Esophagus squamous epithelium (tissue), 5 donors: ENCODE measurements around the gene SAE1. TPM values are rescaled to one million over a fixed set of nuclear protein-coding genes. Genes with fewer than 3 reads are reported as not detected.
A peak's percentile ranks its signal among the peaks of the same experiment; 100 is the strongest.
"Not testable (repeated sequence)": the region's sequence is repeated elsewhere in the genome, so short reads cannot be mapped to it uniquely, and the experiment has no call there.

Source experiments
- DNase-seq: peaks from one replicate; lab custom pipeline; 2025; lab: John Stamatoyannopoulos, UW
- H3K27ac ChIP-seq, 4 donors: fragments of 200-600 bp; sonication (generic); one replicate each; pipeline ENCODE4 v1.5.1; 2016 to 2019; ENCODE audit warnings: mild to moderate bottlenecking in 1 of 4
- H3K27me3 ChIP-seq, 4 donors: fragments of 200-600 bp; sonication (generic); 1 replicate in 3 of 4; 2 replicates in 1 of 4; pipeline versions ENCODE4 v1.5.1 to v1.6.0; 2017 to 2021; ENCODE audit warnings: antibody characterized with exemption in 1 of 4
- H3K36me3 ChIP-seq, 3 donors: fragments of 200-600 bp; sonication (generic); one replicate each; pipeline ENCODE4 v1.5.1; 2016 to 2019
- H3K4me1 ChIP-seq, 3 donors: fragments of 200-600 bp; sonication (generic); one replicate each; pipeline ENCODE4 v1.5.1; 2017 to 2019
- H3K4me3 ChIP-seq, 4 donors: fragments of 200-600 bp; sonication (generic); 1 replicate in 3 of 4; 2 replicates in 1 of 4; pipeline ENCODE4 v1.5.1; 2016 to 2019; ENCODE audit warnings: mild to moderate bottlenecking in 2 of 4, moderate library complexity in 1 of 4
- H3K9me3 ChIP-seq, 3 donors: fragments of 200-600 bp; sonication (generic); one replicate each; pipeline ENCODE4 v1.5.1; 2016 to 2019
- POLR2A ChIP-seq, 4 donors: fragments of 450-650 bp; IDR thresholded peaks; one replicate each; pipeline ENCODE4 v1.6.1; 2017; ENCODE audit warnings: antibody characterized with exemption in 4 of 4, mild to moderate bottlenecking in 4 of 4, moderate library complexity in 3 of 4
- WGBS, 2 donors: methylation state at CpG; one replicate each; pipeline ENCODE4 v1.1.5; 2018; 5-methylcytosine and 5-hydroxymethylcytosine counted together
- intact Hi-C: fragments of 100-400 bp; cut with DNase I; formaldehyde crosslinking; loops from one replicate; pipeline ENCODE4 v1.15.0; 2022
- total RNA-seq, 4 donors: library from RNA; depleted of rRNA; stranded (reverse); fragments of >200 nt; gene quantifications; one replicate each; pipeline ENCODE4 v1.1.0, GENCODE V29; 2016
- TF ChIP-seq, protein P1 (sequence below), 6 experiments: fragments of 450-650 bp in 4 of 6; fragments of 200-600 bp in 2 of 6; sonication (generic) in 2 of 6; IDR thresholded peaks; one replicate each; pipeline ENCODE4 v1.5.1; 2016 to 2019; ENCODE audit warnings: antibody characterized with exemption in 6 of 6, mild to moderate bottlenecking in 4 of 6, moderate library complexity in 4 of 6
- donor health status: DM: yes; HTN: yes; CAD: no.

The SAE1 gene
- total RNA-seq, 4 donors from 2014 or later = 31.8 to 73.5 (median 62.1) TPM

DNA sequence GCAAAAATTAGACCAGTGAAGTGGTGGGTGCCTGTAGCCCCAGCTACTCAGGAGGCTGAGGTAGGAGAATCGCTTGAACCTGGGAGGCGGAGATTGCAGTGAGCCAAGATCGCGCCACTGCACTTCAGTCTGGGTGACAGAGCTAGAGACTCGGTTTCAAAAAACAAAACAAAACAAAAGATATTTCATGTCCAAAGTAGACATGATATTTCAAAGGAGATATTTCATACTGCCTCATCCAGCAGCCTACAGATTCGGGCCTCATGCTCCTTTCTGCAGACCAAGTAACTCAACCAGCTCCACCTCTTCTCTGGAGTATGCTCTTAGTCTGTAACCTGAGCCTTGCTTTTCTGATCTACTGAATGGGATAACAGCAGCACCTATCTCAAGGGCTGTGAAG lies 32.0 kb upstream of the SAE1 start:
- H3K27me3 ChIP-seq = no peaks in the 10 kb centered on the region
- peak overlapping the region; percentile 30 to 94 (median 90) for H3K27ac ChIP-seq
- H3K4me1 ChIP-seq = peaks cover 30 to 90% (median 44%) of the 10 kb centered on the region in 3 donors
- H3K4me3 ChIP-seq = no peak overlapping the region
- no peaks in the 10 kb centered on the region for H3K9me3 ChIP-seq
- peaks cover 0 to 9% (median 0%) of the 10 kb centered on the region in 3 donors for H3K36me3 ChIP-seq
- 87 to 88% methylated on average over 6 of the region's 6 CpGs for WGBS, 2 donors
- TF ChIP-seq, protein P1, sequence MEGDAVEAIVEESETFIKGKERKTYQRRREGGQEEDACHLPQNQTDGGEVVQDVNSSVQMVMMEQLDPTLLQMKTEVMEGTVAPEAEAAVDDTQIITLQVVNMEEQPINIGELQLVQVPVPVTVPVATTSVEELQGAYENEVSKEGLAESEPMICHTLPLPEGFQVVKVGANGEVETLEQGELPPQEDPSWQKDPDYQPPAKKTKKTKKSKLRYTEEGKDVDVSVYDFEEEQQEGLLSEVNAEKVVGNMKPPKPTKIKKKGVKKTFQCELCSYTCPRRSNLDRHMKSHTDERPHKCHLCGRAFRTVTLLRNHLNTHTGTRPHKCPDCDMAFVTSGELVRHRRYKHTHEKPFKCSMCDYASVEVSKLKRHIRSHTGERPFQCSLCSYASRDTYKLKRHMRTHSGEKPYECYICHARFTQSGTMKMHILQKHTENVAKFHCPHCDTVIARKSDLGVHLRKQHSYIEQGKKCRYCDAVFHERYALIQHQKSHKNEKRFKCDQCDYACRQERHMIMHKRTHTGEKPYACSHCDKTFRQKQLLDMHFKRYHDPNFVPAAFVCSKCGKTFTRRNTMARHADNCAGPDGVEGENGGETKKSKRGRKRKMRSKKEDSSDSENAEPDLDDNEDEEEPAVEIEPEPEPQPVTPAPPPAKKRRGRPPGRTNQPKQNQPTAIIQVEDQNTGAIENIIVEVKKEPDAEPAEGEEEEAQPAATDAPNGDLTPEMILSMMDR (IDR thresholded peaks at IDR 0.05) = no peak
- no peak for TF ChIP-seq POLR2A (IDR thresholded peaks at IDR 0.05)
- no peak for DNase-seq
- intact Hi-C loops = no loop called here

DNA sequence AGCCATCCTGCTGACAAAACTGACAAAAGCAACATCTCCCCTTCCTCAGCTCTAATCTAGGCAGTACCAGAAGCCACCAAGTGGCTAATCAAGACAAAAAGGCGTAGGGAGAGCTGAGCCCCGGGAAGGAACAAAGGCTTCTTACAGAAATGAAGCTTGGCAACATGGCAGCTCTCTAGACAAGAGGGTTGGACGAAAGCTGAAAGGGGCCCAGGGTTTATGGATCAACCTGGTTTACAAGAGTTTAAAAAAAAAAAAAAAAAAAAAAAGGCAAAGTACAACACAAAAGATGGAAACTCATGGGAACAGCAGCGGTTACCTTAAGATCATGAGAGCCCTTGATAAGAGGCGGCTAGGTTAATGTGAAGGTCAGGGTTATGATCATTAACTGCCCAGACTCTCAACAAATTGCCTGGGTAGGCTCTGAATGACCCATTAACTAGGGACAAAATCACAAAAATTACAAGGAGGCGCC lies 31.0 kb upstream of the SAE1 start:
- Histone ChIP-seq H3K9me3 (no peaks in the 10 kb centered on the region), H3K36me3 (peaks cover 0 to 3% (median 0%) of the 10 kb centered on the region in 3 donors), H3K4me1 (peaks cover 21 to 82% (median 41%) of the 10 kb centered on the region in 3 donors), H3K27ac (peak overlapping the region in 1 of 4 donors; percentile 90), H3K27me3 (no peaks in the 10 kb centered on the region), H3K4me3 (no peak overlapping the region)
- TF ChIP-seq POLR2A (IDR thresholded peaks at IDR 0.05) = no peak
- TF ChIP-seq, protein P1 (IDR thresholded peaks at IDR 0.05) = no peak
- intact Hi-C loops = no loop called here
- DNase-seq = no peak
- 95% methylated on average over 6 of the region's 6 CpGs for WGBS, 2 donors

DNA sequence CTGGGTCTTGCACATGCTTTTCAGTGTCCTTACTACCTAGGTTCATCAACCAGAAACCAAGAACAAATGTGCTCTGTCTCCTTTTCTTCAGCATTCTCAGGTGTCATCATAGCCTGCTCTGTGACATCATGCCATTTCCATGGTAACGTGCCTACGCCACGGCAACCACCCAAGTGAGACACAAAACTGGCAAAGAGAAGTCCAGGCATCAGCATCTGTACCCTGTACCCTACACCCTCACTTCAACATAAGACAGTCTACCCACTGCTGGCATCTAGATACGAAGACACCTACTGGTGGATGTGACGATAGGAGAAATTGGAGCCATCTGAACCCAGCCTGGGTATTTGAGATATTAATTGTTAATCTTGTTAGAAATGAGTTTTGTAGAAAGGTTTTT lies 30.3 kb upstream of the SAE1 start:
- intact Hi-C loops = no loop called here
- TF ChIP-seq POLR2A (IDR thresholded peaks at IDR 0.05) = no peak
- TF ChIP-seq, protein P1 (IDR thresholded peaks at IDR 0.05) = no peak
- Histone ChIP-seq H3K27ac (no peak overlapping the region), H3K36me3 (peaks cover 0 to 9% (median 0%) of the 10 kb centered on the region in 3 donors), H3K27me3 (no peaks in the 10 kb centered on the region), H3K4me3 (no peak overlapping the region), H3K4me1 (peaks cover 16 to 82% (median 35%) of the 10 kb centered on the region in 3 donors), H3K9me3 (no peaks in the 10 kb centered on the region)
- WGBS, 2 donors = 94% methylated on average over 5 of the region's 5 CpGs
- DNase-seq = no peak

DNA sequence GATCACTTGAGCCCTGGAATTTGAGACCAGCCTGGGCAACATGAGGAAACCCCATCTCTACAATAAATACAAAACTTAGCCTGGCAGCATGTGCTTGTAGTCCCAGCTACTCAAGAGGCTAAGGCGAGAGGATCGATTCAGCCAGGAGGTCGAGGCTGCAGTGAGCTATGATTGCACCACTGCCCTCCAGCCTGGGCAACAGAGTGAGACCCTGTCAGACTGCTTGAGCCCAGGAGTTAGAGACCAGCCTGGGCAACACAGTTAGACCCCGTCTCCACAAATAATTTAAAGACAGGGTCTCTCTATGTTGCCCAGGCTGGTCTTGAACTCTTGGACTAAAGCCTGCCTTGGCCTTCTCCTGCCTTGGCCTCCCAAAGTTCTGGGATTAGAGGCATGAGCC lies 29.5 kb upstream of the SAE1 start:
- H3K27ac ChIP-seq, H3K27me3 ChIP-seq, H3K4me3 ChIP-seq, H3K9me3 ChIP-seq, intact Hi-C loops, DNase-seq: not testable (repeated sequence)
- 94% methylated on average over 4 of the region's 4 CpGs for WGBS, 2 donors
- Histone ChIP-seq H3K4me1 (peaks cover 15 to 82% (median 33%) of the 10 kb centered on the region in 3 donors), H3K36me3 (peaks cover 0 to 13% (median 0%) of the 10 kb centered on the region in 3 donors)

DNA sequence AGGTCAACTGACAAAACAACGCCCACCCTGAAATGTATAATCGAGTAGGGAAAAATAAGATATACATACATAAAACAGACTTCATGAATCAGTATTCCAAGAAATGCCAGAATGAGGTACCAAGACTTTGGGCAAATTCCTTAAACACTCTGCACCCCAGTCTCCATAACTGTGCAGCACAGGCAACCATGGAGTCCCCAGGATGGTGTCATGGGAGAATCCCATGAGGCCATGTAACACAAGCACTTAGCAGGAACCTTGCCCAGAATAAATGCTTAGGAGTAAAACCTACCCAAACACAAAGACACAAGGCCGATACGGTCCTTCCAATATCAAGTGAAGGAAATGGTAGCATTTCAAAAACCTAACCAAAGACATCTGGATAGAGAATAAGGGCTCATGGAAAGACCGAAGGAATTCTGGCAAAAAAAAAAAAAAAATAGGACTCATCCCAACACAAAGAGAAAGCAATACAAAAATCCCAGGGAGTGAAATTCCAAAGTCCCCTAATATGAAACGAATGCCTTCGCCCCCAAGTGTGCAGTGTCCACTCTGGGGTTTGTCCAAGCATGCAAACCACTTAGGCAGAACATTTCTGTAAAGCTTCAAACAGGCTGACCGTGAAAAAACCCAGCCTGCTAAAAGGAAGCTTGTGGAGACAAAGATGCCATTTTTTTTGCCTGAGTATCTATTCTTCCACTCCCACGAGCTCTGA lies 28.1 kb upstream of the SAE1 start:
- WGBS, 2 donors = 68 to 78% methylated on average over 9 of the region's 9 CpGs
- no peak for DNase-seq
- Histone ChIP-seq H3K4me3 (no peak overlapping the region), H3K27ac (peak overlapping the region in 2 of 4 donors; percentile 19 to 29), H3K9me3 (no peaks in the 10 kb centered on the region), H3K36me3 (peaks cover 0 to 13% (median 0%) of the 10 kb centered on the region in 3 donors), H3K27me3 (no peaks in the 10 kb centered on the region), H3K4me1 (peaks cover 15 to 82% (median 35%) of the 10 kb centered on the region in 3 donors)
- intact Hi-C loops = no loop called here
- TF ChIP-seq POLR2A (IDR thresholded peaks at IDR 0.05) = no peak
- TF ChIP-seq, protein P1 (IDR thresholded peaks at IDR 0.05) = no peak
